H9 (cell line): ENCODE data around the gene PRKCA. TPM values are rescaled to one million over a fixed set of nuclear protein-coding genes. Genes with fewer than 3 reads are reported as not detected.

Source experiments
- DNase-seq: peaks from one replicate; pipeline ENCODE4 v3.0.0-alpha.2; 2017
- H2AFZ ChIP-seq: one replicate; pipeline ENCODE4 v1.6.1; 2013; ENCODE audit warnings: mild to moderate bottlenecking, low read length, control low read depth, moderate library complexity
- H2AK5ac ChIP-seq: 2 replicates; pipeline ENCODE4 v1.6.1; 2013; ENCODE audit warnings: low read length, control low read depth, mixed read lengths; ENCODE audit not compliant: insufficient read length
- H2BK120ac ChIP-seq: one replicate; pipeline ENCODE4 v1.6.1; 2013; ENCODE audit warnings: low read depth, mild to moderate bottlenecking, low read length, control low read depth, inconsistent platforms; ENCODE audit not compliant: poor library complexity, severe bottlenecking
- H2BK12ac ChIP-seq: 2 replicates; pipeline ENCODE4 v1.6.1; 2013; ENCODE audit warnings: low read length, control low read depth, mixed read lengths, low read depth; ENCODE audit not compliant: insufficient read length
- H2BK15ac ChIP-seq: 2 replicates; pipeline ENCODE4 v1.6.1; 2013; ENCODE audit warnings: low read depth, low read length, control low read depth
- H2BK20ac ChIP-seq: one replicate; pipeline ENCODE4 v1.6.1; 2013; ENCODE audit warnings: low read depth, mild to moderate bottlenecking, low read length, control low read depth, inconsistent platforms; ENCODE audit not compliant: poor library complexity, severe bottlenecking
- H2BK5ac ChIP-seq: 2 replicates; pipeline ENCODE4 v1.6.1; 2013; ENCODE audit warnings: low read length, control low read depth, mixed read lengths; ENCODE audit not compliant: insufficient read length
- H3K14ac ChIP-seq: 2 replicates; pipeline ENCODE4 v1.6.1; 2013; ENCODE audit warnings: low read length, control low read depth; ENCODE audit not compliant: insufficient read depth
- H3K18ac ChIP-seq: 2 replicates; pipeline ENCODE4 v1.6.1; 2013; ENCODE audit warnings: low read depth, mild to moderate bottlenecking, mixed read lengths, low read length, control low read depth; ENCODE audit not compliant: insufficient read length
- H3K23ac ChIP-seq: 2 replicates; pipeline ENCODE4 v1.6.1; 2013; ENCODE audit warnings: low read length, control low read depth, mixed read lengths, low read depth; ENCODE audit not compliant: insufficient read length
- H3K23me2 ChIP-seq: 2 replicates; pipeline ENCODE4 v1.6.1; 2013; ENCODE audit warnings: low read depth, mild to moderate bottlenecking, mixed read lengths, low read length, control low read depth; ENCODE audit not compliant: insufficient read length, poor library complexity, severe bottlenecking
- H3K27ac ChIP-seq: 2 replicates; pipeline ENCODE4 v1.5.1; 2013; ENCODE audit warnings: low read length, control low read depth, mixed read lengths, low read depth; ENCODE audit not compliant: insufficient read length
- H3K27me3 ChIP-seq: 2 replicates; pipeline ENCODE4 v1.6.1; 2013; ENCODE audit warnings: low read length, control low read depth, inconsistent platforms; ENCODE audit not compliant: insufficient read depth
- H3K4ac ChIP-seq: 2 replicates; pipeline ENCODE4 v1.6.1; 2013; ENCODE audit warnings: low read depth, mild to moderate bottlenecking, control low read depth, inconsistent platforms, low read length, moderate library complexity
- H3K4me1 ChIP-seq: 2 replicates; pipeline ENCODE4 v1.6.1; 2013; ENCODE audit warnings: low read length, control low read depth, inconsistent platforms; ENCODE audit not compliant: insufficient read depth
- H3K4me2 ChIP-seq: 2 replicates; pipeline ENCODE4 v1.6.1; 2013; ENCODE audit warnings: low read length, control low read depth, mixed read lengths; ENCODE audit not compliant: insufficient read length, insufficient read depth
- H3K56ac ChIP-seq: 2 replicates; pipeline ENCODE4 v1.6.1; 2013; ENCODE audit warnings: low read depth, mild to moderate bottlenecking, mixed read lengths, low read length, control low read depth; ENCODE audit not compliant: insufficient read length
- H3K79me1 ChIP-seq: 2 replicates; pipeline ENCODE4 v1.6.1; 2013; ENCODE audit warnings: low read depth, mild to moderate bottlenecking, moderate library complexity, low read length, control low read depth, inconsistent platforms; ENCODE audit not compliant: insufficient read depth, poor library complexity, severe bottlenecking
- H3K79me2 ChIP-seq: 2 replicates; pipeline ENCODE4 v1.6.1; 2013; ENCODE audit warnings: low read length, control low read depth, inconsistent platforms; ENCODE audit not compliant: insufficient read depth
- H3K9ac ChIP-seq: 2 replicates; pipeline ENCODE4 v1.6.1; 2013; ENCODE audit warnings: low read length, control low read depth, mixed read lengths; ENCODE audit not compliant: insufficient read length; ENCODE audit errors: extremely low read depth
- H3K9me3 ChIP-seq: one replicate; pipeline ENCODE4 v1.6.1; 2013; ENCODE audit warnings: low read depth, low read length, inconsistent platforms; ENCODE audit not compliant: control insufficient read depth
- H3T11ph ChIP-seq: one replicate; pipeline ENCODE4 v1.6.1; 2013; ENCODE audit warnings: mild to moderate bottlenecking, low read length, control low read depth, inconsistent platforms
- H4K20me1 ChIP-seq: one replicate; pipeline ENCODE4 v1.6.1; 2013; ENCODE audit not compliant: control insufficient read depth, insufficient read length, insufficient read depth
- H4K5ac ChIP-seq: 2 replicates; pipeline ENCODE4 v1.6.1; 2013; ENCODE audit warnings: low read depth, mild to moderate bottlenecking, mixed read lengths, low read length, control low read depth; ENCODE audit not compliant: insufficient read length
- H4K8ac ChIP-seq: replicated peaks from 2 replicates; pipeline ENCODE4 v1.6.1; 2013; ENCODE audit warnings: low read length, control low read depth, mixed read lengths, low read depth; ENCODE audit not compliant: insufficient read length
- H4K91ac ChIP-seq: 2 replicates; pipeline ENCODE4 v1.6.1; 2013; ENCODE audit warnings: low read depth, mild to moderate bottlenecking, moderate library complexity, mixed read lengths, low read length, control low read depth; ENCODE audit not compliant: insufficient read length
- H3K27ac Mint-ChIP-seq, 3 experiments: 2 replicates in 2 of 3; 3 replicates in 1 of 3; pipeline ENCODE4 v1.8.0; 2020 to 2021; ENCODE audit warnings: mixed read lengths in 3 of 3, mild to moderate bottlenecking in 1 of 3, moderate library complexity in 1 of 3
- H3K27me3 Mint-ChIP-seq: 2 replicates; pipeline ENCODE4 v1.8.0; 2021; ENCODE audit warnings: low read depth, mild to moderate bottlenecking, moderate library complexity, mixed read lengths
- H3K36me3 Mint-ChIP-seq, 3 experiments: 2 replicates in 2 of 3; 3 replicates in 1 of 3; pipeline ENCODE4 v1.8.0; 2020 to 2021; ENCODE audit warnings: low read depth in 3 of 3, mixed read lengths in 3 of 3; ENCODE audit not compliant: insufficient read depth in 1 of 3
- H3K4me1 Mint-ChIP-seq, 2 experiments: 2 replicates each; pipeline ENCODE4 v1.8.0; 2020; ENCODE audit warnings: mixed read lengths in 2 of 2
- H3K4me3 Mint-ChIP-seq, 2 experiments: 2 replicates in 1 of 2; 3 replicates in 1 of 2; pipeline ENCODE4 v1.8.0; 2020 to 2021; ENCODE audit warnings: mild to moderate bottlenecking in 2 of 2, mixed read lengths in 2 of 2, moderate library complexity in 1 of 2
- H3K9me3 Mint-ChIP-seq, 2 experiments: 2 replicates in 1 of 2; 3 replicates in 1 of 2; pipeline ENCODE4 v1.8.0; 2020; ENCODE audit warnings: mild to moderate bottlenecking in 2 of 2, mixed read lengths in 2 of 2, moderate library complexity in 1 of 2
- CTCF ChIP-seq: fragments of 200-600 bp; sonication (generic); conservative IDR thresholded peaks from 3 replicates; pipeline ENCODE4 v1.8.0; 2021; ENCODE audit warnings: antibody characterized with exemption, mild to moderate bottlenecking
- WGBS: extraction: QIAGEN DNeasy Blood & Tissue Kit; methylation state at CpG from one replicate; pipeline ENCODE4 v1.1.7; 2013; ENCODE audit warnings: missing lambda C conversion rate, low lambda C conversion rate, mixed read lengths; ENCODE audit not compliant: insufficient read length; ENCODE audit errors: extremely low coverage; 5-methylcytosine and 5-hydroxymethylcytosine counted together
- total RNA-seq: library from RNA; stranded (reverse); gene quantifications from 2 replicates; pipeline ENCODE4 v1.2.1, GENCODE V29; 2021

PRKCA gene
- total RNA-seq, 1 experiment from 2014 or later: 10.5 TPM

GRCh38 chr17:66425756-66426396 lies 123.5 kb downstream of the PRKCA start:
- H3K4me3 Mint-ChIP-seq: no peak overlapping the region
- H2AK5ac ChIP-seq: no peak overlapping the region
- no peak overlapping the region for H3K4ac ChIP-seq
- no peak overlapping the region for H2BK5ac ChIP-seq
- peaks cover 2% of the 10 kb centered on the region; the same call in 1 of the 2 replicates for H3K4me1 ChIP-seq
- H2AFZ ChIP-seq: no peak overlapping the region
- H3K23me2 ChIP-seq: no peaks in the 10 kb centered on the region
- no peaks in the 10 kb centered on the region for H3K9me3 ChIP-seq
- DNase-seq: no peak
- H3K23ac ChIP-seq: no peak overlapping the region
- peaks cover 24 to 28% of the 10 kb centered on the region in 2 experiments for H3K4me1 Mint-ChIP-seq
- H2BK120ac ChIP-seq: no peak overlapping the region
- H3K4me2 ChIP-seq: no peak overlapping the region
- H2BK20ac ChIP-seq: no peak overlapping the region
- H3K27ac ChIP-seq: no peak overlapping the region
- no peak overlapping the region for H3T11ph ChIP-seq
- H3K9me3 Mint-ChIP-seq: no peaks in the 10 kb centered on the region; a peak in 1 of 5 replicates
- no peaks in the 10 kb centered on the region for H3K27me3 ChIP-seq
- no peaks in the 10 kb centered on the region for H4K20me1 ChIP-seq
- H3K27me3 Mint-ChIP-seq: no peaks in the 10 kb centered on the region; the same call in 1 of the 2 replicates
- H2BK15ac ChIP-seq: no peak overlapping the region
- no peaks in the 10 kb centered on the region for H3K36me3 Mint-ChIP-seq
- no peak overlapping the region for H3K14ac ChIP-seq
- no peak for TF ChIP-seq CTCF
- no peak overlapping the region for H3K18ac ChIP-seq
- H3K79me2 ChIP-seq: no peaks in the 10 kb centered on the region; the same call in 1 of the 2 replicates
- no CpG with 5 or more reads among the region's 12 CpGs for WGBS
- H4K8ac ChIP-seq: no peak overlapping the region
- H3K79me1 ChIP-seq: no peaks in the 10 kb centered on the region
- H3K27ac Mint-ChIP-seq: peak overlapping the region in 1 of 3 experiments; percentile 78; a peak in 2 of 7 replicates
- H3K9ac ChIP-seq: no peak overlapping the region
- no peak overlapping the region for H2BK12ac ChIP-seq
- H3K56ac ChIP-seq: no peak overlapping the region
- no peak overlapping the region for H4K5ac ChIP-seq
- no peak overlapping the region for H4K91ac ChIP-seq
